NCI-H345 (cell line): ENCODE data around the gene HEG1.
"Not testable (repeated sequence)": the region's sequence is repeated elsewhere in the genome, so short reads cannot be mapped to it uniquely, and the experiment has no call there.

Experiments used
- DNase-seq: peaks from one replicate; lab custom pipeline; 2025; lab: John Stamatoyannopoulos, UW

Gene HEG1

GRCh38 chr3:125055913-125056745 lies at the start of gene HEG1:
TSS of gene HEG1 (minus strand) at chr3:125055997. CDS start at chr3:125055890, 107 bp downstream.
- no peak for DNase-seq

GRCh38 chr3:125105116-125105515 lies 49.3 kb upstream of the HEG1 start:
- no peak for DNase-seq

- DNase-seq, result no peak
These were observed 48.8 kb upstream of the HEG1 start for GRCh38 chr3:125104639-125105038.

- no peak for DNase-seq
These were observed 47.6 kb upstream of the HEG1 start for GRCh38 chr3:125103406-125103805.

- no peak for DNase-seq
These were observed 46.7 kb upstream of the HEG1 start for GRCh38 chr3:125102470-125102869.

GRCh38 chr3:125098611-125099291 lies 43.0 kb upstream of the HEG1 start:
- no peak for DNase-seq

- no peak for DNase-seq
These were observed 34.9 kb upstream of the HEG1 start for GRCh38 chr3:125090649-125091048.

- no peak for DNase-seq
These were observed 32.1 kb upstream of the HEG1 start for GRCh38 chr3:125087768-125088391.

GRCh38 chr3:125085166-125085565 lies 29.4 kb upstream of the HEG1 start:
- DNase-seq, result no peak

GRCh38 chr3:125083776-125084175 lies 28.0 kb upstream of the HEG1 start:
- DNase-seq, result no peak

- not testable (repeated sequence) for DNase-seq
These were observed 26.5 kb upstream of the HEG1 start for GRCh38 chr3:125082339-125082738.

GRCh38 chr3:125080077-125080476 lies 24.3 kb upstream of the HEG1 start:
- DNase-seq, result no peak

GRCh38 chr3:125079675-125080045 lies 23.9 kb upstream of the HEG1 start:
- no peak for DNase-seq

GRCh38 chr3:125078951-125079674 lies 23.3 kb upstream of the HEG1 start:
- no peak for DNase-seq

- DNase-seq, result no peak
These were observed 22.1 kb upstream of the HEG1 start for GRCh38 chr3:125077864-125078263.

GRCh38 chr3:125076464-125076863 lies 20.7 kb upstream of the HEG1 start:
- no peak for DNase-seq

- DNase-seq, result no peak
These were observed 19.9 kb upstream of the HEG1 start for GRCh38 chr3:125075738-125076137.

- no peak for DNase-seq
These were observed 17.7 kb upstream of the HEG1 start for GRCh38 chr3:125073390-125073905.

GRCh38 chr3:125072749-125073389 lies 17.1 kb upstream of the HEG1 start:
- no peak for DNase-seq

- no peak for DNase-seq
These were observed 16.5 kb upstream of the HEG1 start for GRCh38 chr3:125072301-125072700.

- no peak for DNase-seq
These were observed 14.4 kb upstream of the HEG1 start for GRCh38 chr3:125069968-125070745.
